Esophagus muscularis mucosa (tissue), 4 donors: ENCODE measurements around the gene MITD1. TPM values are rescaled to one million over a fixed set of nuclear protein-coding genes. Genes with fewer than 3 reads are reported as not detected.
A peak's percentile ranks its signal among the peaks of the same experiment; 100 is the strongest.

ENCODE experiments used
- DNase-seq: peaks from one replicate; pipeline ENCODE4 v3.0.0-alpha.2; 2017; ENCODE audit errors: extremely low spot score
- H3K27ac ChIP-seq, 4 donors: fragments of 200-600 bp; sonication (generic); replicated peaks in 1 of 4; 1 replicate in 3 of 4; 2 replicates in 1 of 4; pipeline ENCODE4 v1.5.1; 2016 to 2019; ENCODE audit warnings: mild to moderate bottlenecking in 1 of 4
- H3K27me3 ChIP-seq, 4 donors: fragments of 200-600 bp; sonication (generic); one replicate each; pipeline versions ENCODE4 v1.5.1 to v1.6.0; 2016 to 2019
- H3K36me3 ChIP-seq, 4 donors: fragments of 200-600 bp; sonication (generic); one replicate each; pipeline ENCODE4 v1.5.1; 2016 to 2019
- H3K4me1 ChIP-seq, 4 donors: fragments of 200-600 bp; sonication (generic); one replicate each; pipeline ENCODE4 v1.5.1; 2016 to 2019
- H3K4me3 ChIP-seq, 4 donors: fragments of 200-600 bp; sonication (generic); 1 replicate in 2 of 4; 2 replicates in 2 of 4; pipeline ENCODE4 v1.5.1; 2016 to 2019; ENCODE audit warnings: mild to moderate bottlenecking in 4 of 4, moderate library complexity in 1 of 4
- H3K9me3 ChIP-seq, 4 donors: fragments of 200-600 bp; sonication (generic); 1 replicate in 3 of 4; 2 replicates in 1 of 4; pipeline ENCODE4 v1.5.1; 2016 to 2019
- EP300 ChIP-seq: sonication (generic); formaldehyde crosslinking; IDR thresholded peaks from one replicate; pipeline ENCODE4 v1.6.1; 2017; ENCODE audit warnings: antibody characterized with exemption
- POLR2A ChIP-seq: fragments of 450-650 bp; IDR thresholded peaks from one replicate; pipeline ENCODE4 v1.6.1; 2017; ENCODE audit warnings: antibody characterized with exemption, moderate library complexity, mild to moderate bottlenecking, low read depth
- POLR2AphosphoS5 ChIP-seq, 2 donors: sonication (generic); formaldehyde crosslinking; IDR thresholded peaks; one replicate each; pipeline ENCODE4 v1.6.1; 2017; ENCODE audit warnings: antibody characterized with exemption in 2 of 2
- WGBS: methylation state at CpG from one replicate; pipeline ENCODE4 v1.1.5; 2018; 5-methylcytosine and 5-hydroxymethylcytosine counted together
- intact Hi-C: fragments of 100-400 bp; cut with DNase I; formaldehyde crosslinking; loops from one replicate; pipeline ENCODE4 v1.15.1; 2023
- total RNA-seq, 4 donors: library from RNA; depleted of rRNA; stranded (reverse); fragments of >200 nt; gene quantifications; one replicate each; pipeline versions ENCODE4 v1.1.0 to v1.2.1, GENCODE V29; 2016
- TF ChIP-seq, protein P1 (sequence below), 3 experiments: fragments of 200-600 bp in 2 of 3; fragments of 450-650 bp in 1 of 3; sonication (generic) in 2 of 3; IDR thresholded peaks; one replicate each; pipeline ENCODE4 v1.5.1; 2017 to 2019; ENCODE audit warnings: antibody characterized with exemption in 3 of 3, mild to moderate bottlenecking in 2 of 3, moderate library complexity in 1 of 3

Gene MITD1
- 10 to 100 TPM; 15.6 to 17.3 (median 17.0) TPM for total RNA-seq

- Histone ChIP-seq H3K4me3 (peak within 1 kb of the TSS; percentile 73 to 81 (median 74)), H3K27ac (peak within 1 kb of the TSS; percentile 72 to 81 (median 78)), H3K4me1 (peaks cover 29 to 48% (median 40%) of the 10 kb centered on the region in 4 donors), H3K36me3 (no peaks in the 10 kb centered on the region), H3K27me3 (no peaks in the 10 kb centered on the region), H3K9me3 (no peaks in the 10 kb centered on the region)
- TF ChIP-seq POLR2AphosphoS5 (IDR thresholded peaks at IDR 0.05) (peak; percentile 86 to 97), POLR2A (peak; percentile 34), EP300 (no peak)
- TF ChIP-seq, protein P1, sequence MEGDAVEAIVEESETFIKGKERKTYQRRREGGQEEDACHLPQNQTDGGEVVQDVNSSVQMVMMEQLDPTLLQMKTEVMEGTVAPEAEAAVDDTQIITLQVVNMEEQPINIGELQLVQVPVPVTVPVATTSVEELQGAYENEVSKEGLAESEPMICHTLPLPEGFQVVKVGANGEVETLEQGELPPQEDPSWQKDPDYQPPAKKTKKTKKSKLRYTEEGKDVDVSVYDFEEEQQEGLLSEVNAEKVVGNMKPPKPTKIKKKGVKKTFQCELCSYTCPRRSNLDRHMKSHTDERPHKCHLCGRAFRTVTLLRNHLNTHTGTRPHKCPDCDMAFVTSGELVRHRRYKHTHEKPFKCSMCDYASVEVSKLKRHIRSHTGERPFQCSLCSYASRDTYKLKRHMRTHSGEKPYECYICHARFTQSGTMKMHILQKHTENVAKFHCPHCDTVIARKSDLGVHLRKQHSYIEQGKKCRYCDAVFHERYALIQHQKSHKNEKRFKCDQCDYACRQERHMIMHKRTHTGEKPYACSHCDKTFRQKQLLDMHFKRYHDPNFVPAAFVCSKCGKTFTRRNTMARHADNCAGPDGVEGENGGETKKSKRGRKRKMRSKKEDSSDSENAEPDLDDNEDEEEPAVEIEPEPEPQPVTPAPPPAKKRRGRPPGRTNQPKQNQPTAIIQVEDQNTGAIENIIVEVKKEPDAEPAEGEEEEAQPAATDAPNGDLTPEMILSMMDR (IDR thresholded peaks at IDR 0.05): no peak
- intact Hi-C loops: loop anchor here (5.0 kb wide), 1 partner anchor 156 kb away; the partner anchor contains the start of genes EIF5B and TXNDC9
- DNase-seq: peak; percentile 98
- WGBS: under 1% methylated on average over 38 of the region's 39 CpGs
Measured at GRCh38 chr2:99180755-99181623, at the start of gene MITD1, which contains the start of gene MRPL30. Gene MITD1, minus strand, starts transcription at chr2:99181058. Its CDS starts 77 bp downstream, at chr2:99180981. Gene MRPL30, plus strand, starts transcription at chr2:99181184. Its CDS starts 5,020 bp downstream, at chr2:99186204.

DNA sequence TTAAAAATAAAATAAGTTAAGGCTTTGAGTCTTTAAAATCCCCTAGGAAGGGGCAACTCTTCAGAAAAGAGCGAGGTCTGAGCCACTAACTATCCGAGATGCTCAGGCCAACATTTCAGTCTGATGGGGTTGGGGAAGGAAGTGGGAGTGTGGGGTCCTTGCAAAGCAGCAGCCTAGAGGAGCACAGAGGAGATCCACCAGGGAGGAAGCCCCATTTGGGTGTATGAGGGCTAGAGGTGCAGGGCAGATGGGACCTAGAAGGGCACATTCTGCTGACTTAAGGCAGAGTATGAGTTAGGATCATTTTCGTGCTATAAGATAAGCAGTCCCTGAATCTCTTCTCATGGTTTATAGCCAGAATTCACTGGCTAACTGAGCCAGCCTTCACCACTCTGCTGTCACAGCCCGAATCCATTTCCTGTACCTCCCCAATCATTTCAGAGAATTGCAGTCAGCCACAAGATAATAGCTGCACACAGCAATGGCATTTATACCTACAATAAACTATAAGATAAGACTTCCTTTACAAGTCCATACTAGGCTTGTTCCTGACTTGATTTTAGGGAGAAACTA, 37.2 kb upstream of the MITD1 start:
- DNase-seq: no peak
- 87% methylated on average over 4 of the region's 4 CpGs for WGBS
- Histone ChIP-seq H3K27me3 (no peaks in the 10 kb centered on the region), H3K27ac (no peak overlapping the region), H3K9me3 (no peaks in the 10 kb centered on the region), H3K4me1 (no peaks in the 10 kb centered on the region), H3K4me3 (no peak overlapping the region), H3K36me3 (peaks cover 0 to 20% (median 12%) of the 10 kb centered on the region in 4 donors)
- intact Hi-C loops: no loop called here
- no peak for TF ChIP-seq POLR2A
- no peak for TF ChIP-seq EP300
- no peak for TF ChIP-seq POLR2AphosphoS5 (IDR thresholded peaks at IDR 0.05)
- TF ChIP-seq, protein P1 (IDR thresholded peaks at IDR 0.05): no peak

GRCh38 chr2:99216096-99216495, 35.2 kb upstream of the MITD1 start:
- intact Hi-C loops: no loop called here
- peaks cover 0 to 20% (median 11%) of the 10 kb centered on the region in 4 donors for H3K36me3 ChIP-seq
- no peaks in the 10 kb centered on the region for H3K27me3 ChIP-seq
- no peak overlapping the region for H3K27ac ChIP-seq
- TF ChIP-seq POLR2A (no peak), POLR2AphosphoS5 (IDR thresholded peaks at IDR 0.05) (no peak), EP300 (no peak)
- TF ChIP-seq, protein P1 (IDR thresholded peaks at IDR 0.05): no peak
- H3K4me1 ChIP-seq: no peaks in the 10 kb centered on the region
- 97% methylated on average over 2 of the region's 2 CpGs for whole genome bisulfite sequencing
- H3K9me3 ChIP-seq: no peaks in the 10 kb centered on the region
- no peak overlapping the region for H3K4me3 ChIP-seq
- no peak for DNase-seq

DNA sequence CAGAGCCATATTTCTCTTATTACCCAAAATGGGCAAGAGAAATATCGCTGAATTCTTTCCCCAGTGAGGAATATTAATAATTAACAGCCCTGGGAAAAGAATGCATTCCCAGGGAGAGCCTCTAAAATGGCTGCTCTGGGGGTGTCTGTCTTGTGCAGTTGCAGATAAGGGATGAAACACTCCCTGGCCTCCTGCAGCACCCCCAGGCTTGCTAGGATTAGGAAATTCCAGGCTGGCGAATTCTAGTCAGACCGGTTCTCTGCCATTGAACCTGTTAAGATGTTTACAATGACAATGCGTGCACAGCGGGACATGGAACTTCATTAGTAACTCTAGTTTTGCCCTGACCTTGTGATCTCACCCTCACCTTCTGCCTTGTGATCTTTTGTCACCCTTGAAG, 24.6 kb upstream of the MITD1 start:
- no peaks in the 10 kb centered on the region for H3K4me1 ChIP-seq
- no peak for DNase-seq
- TF ChIP-seq, protein P1 (IDR thresholded peaks at IDR 0.05): no peak
- TF ChIP-seq POLR2A: no peak
- TF ChIP-seq POLR2AphosphoS5 (IDR thresholded peaks at IDR 0.05): no peak
- TF ChIP-seq EP300: no peak
- 91% methylated on average over 5 of the region's 5 CpGs for WGBS
- no peak overlapping the region for H3K4me3 ChIP-seq
- intact Hi-C loops: no loop called here
- peaks cover 0 to 9% (median 0%) of the 10 kb centered on the region in 4 donors for H3K36me3 ChIP-seq
- H3K27ac ChIP-seq: no peak overlapping the region
- no peaks in the 10 kb centered on the region for H3K27me3 ChIP-seq
- H3K9me3 ChIP-seq: no peaks in the 10 kb centered on the region
